GM18508 (cell line): ENCODE results near the gene SRGAP1.
"Not testable (repeated sequence)": the region's sequence is repeated elsewhere in the genome, so short reads cannot be mapped to it uniquely, and the experiment has no call there.

Experiments used
- ATAC-seq: cut with Tn5 transposase; IDR thresholded peaks from one replicate; pipeline ENCODE4 v1.9.1; 2021; ENCODE audit warnings: moderate number of reproducible peaks; ENCODE audit not compliant: insufficient read depth, unreplicated experiment

Gene SRGAP1

DNA sequence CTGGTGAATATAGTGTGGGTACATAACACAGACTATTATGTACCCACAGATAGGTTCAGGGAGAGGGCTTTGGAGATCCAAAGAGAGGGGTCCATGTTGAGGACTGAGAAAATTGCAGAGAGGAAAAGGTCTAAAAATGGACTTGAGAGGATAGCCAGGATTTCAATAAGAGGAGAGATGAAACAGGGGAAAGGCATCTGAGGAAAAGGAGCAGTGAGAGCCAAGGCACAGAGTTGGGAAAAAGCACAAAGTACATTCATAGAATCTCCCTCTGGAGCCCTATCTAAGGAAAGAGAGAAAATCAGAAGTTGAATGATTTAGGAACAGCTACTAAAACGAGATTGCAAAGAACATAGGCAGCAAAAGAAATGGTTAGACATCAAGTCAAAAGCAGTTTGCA, 182.8 kb downstream of the SRGAP1 start:
- ATAC-seq, result no peak

DNA sequence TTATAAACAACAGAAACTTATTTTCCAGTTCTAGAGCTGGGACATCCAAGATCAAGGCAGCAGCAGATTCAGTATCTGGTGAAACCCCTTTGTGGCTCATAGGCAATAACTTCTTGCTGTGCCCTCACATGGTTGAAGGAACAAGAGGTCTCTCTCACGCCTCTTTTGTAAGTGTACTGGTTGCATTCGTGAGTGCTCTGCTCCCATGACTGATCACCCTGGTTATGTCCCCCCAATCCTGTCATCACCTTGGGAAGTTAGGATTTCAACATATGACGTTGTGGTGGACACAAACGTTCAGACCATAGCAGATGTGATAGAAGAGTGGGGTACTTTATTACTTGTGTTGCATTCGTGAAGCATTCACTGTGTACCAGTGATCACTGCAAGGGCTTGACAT, 184.0 kb downstream of the SRGAP1 start:
- no peak for ATAC-seq

GRCh38 chr12:64029013-64029857, 184.7 kb downstream of the SRGAP1 start:
- ATAC-seq, result no peak

GRCh38 chr12:64030155-64030554, 185.7 kb downstream of the SRGAP1 start:
- no peak for ATAC-seq

- ATAC-seq, result not testable (repeated sequence)
Measured at GRCh38 chr12:64034056-64034455, 189.6 kb downstream of the SRGAP1 start.

GRCh38 chr12:64034901-64035576, 190.5 kb downstream of the SRGAP1 start:
- no peak for ATAC-seq

- no peak for ATAC-seq
Measured at GRCh38 chr12:64036414-64036813, 191.9 kb downstream of the SRGAP1 start.

DNA sequence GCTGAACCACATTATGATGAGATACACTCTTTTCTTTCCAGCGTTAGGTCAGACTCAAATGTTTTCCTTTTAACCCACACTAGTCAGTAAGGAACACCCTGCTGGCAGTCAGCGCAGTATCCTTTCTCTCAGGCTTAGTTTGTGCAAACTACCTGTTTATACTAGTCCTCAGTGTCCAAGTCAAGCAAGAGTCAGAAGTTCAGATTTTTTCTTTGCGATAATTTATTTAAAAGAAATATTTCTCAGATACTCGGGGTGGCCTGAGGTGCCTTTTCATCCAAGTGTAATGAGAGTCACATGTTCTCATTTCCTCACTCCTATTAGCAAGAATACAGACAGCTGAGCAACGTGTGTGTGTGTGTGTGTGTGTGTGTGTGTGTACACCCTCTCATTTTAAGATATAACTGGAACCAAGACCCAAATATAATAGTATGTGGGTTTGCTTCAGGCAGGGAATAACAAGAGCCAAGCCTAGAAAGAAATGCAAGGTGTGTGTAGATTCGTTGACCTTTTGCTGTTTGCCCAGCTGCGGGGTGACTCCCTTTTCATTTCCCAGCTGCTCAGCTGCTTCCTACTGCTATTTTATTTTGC, 194.9 kb downstream of the SRGAP1 start:
- no peak for ATAC-seq

DNA sequence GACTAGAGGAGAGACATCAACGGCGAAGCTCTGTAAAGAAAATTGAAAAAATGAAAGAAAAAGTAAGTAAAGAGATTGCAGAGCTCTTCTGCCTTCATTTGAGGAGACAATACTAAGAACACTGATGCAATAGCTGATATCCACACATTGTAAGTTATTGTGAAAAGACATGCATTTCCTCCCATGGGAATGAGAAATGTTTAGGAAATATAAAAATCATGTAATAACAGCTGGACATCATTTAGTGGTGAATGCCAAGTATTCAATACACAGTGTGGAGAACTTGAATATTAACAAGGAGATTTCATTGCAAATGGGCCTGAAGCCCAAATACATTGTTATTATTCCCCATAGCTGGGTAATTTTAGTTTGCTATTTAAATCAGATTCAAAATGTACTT, 198.4 kb downstream of the SRGAP1 start:
- no peak for ATAC-seq

DNA sequence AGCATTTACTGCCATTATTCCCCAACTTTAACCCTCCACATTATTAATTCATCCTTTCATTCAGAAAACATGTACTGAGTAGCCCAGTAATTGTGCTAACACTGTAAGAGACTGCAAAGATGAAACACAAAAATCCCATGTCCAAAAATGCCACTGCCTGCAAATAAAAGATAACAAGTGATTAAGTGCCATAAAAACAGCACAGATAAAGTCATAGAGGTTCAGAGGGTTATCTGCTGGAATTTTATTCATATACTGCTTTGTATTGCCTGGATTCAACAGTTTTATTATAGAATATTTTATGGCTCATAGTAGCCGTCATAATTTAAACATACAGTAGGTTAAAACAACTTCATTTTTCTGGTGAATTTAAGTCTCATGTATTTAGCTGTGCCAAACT, 199.7 kb downstream of the SRGAP1 start:
- no peak for ATAC-seq

- no peak for ATAC-seq
Measured at GRCh38 chr12:64051057-64051456, 206.6 kb downstream of the SRGAP1 start.

- ATAC-seq, result no peak
Measured at GRCh38 chr12:64053117-64053516, 208.6 kb downstream of the SRGAP1 start.

DNA sequence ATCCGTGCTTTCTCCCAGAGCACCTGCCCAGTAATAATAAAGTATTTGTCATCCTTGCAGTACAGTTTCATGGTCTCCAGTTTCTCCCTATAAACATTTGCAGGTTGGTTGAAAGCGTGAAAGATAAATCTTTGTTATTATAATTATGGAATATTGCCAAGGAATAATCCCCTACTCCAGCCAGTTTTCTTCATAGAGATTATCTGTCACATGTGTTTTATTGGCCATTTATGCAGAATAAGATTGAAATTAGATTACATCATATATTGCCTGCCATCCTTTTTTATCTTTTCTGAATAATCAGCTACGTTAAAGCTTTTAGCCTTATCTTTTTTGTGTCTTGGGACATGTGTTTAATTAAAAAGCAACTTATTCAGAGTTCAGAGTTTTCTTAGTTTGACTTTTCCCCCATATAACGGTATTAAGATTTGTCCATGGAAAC, 209.6 kb downstream of the SRGAP1 start:
- no peak for ATAC-seq

- ATAC-seq, result no peak
Measured at GRCh38 chr12:64056741-64057140, 212.2 kb downstream of the SRGAP1 start.

- no peak for ATAC-seq
Measured at GRCh38 chr12:64057706-64058105, 213.2 kb downstream of the SRGAP1 start.

- no peak for ATAC-seq
Measured at GRCh38 chr12:64058541-64059265, 214.2 kb downstream of the SRGAP1 start.

- ATAC-seq, result no peak
Measured at GRCh38 chr12:64059685-64060084, 215.2 kb downstream of the SRGAP1 start.

- ATAC-seq, result no peak
Measured at GRCh38 chr12:64061868-64062375, 217.4 kb downstream of the SRGAP1 start.

- no peak for ATAC-seq
Measured at GRCh38 chr12:64063121-64063520, 218.6 kb downstream of the SRGAP1 start.

GRCh38 chr12:64064240-64064639, 219.7 kb downstream of the SRGAP1 start:
- ATAC-seq, result no peak
